Fibroblast of lung (primary cell): ENCODE data around the gene VBP1.
"Not testable (repeated sequence)": the region's sequence is repeated elsewhere in the genome, so short reads cannot be mapped to it uniquely, and the experiment has no call there.

Source experiments
- EZH2 ChIP-seq: IDR thresholded peaks from 2 replicates; pipeline ENCODE4 v1.5.1; 2012; ENCODE audit warnings: low read length, control low read depth, mild to moderate bottlenecking; ENCODE audit errors: missing control alignments
- TF ChIP-seq, protein P1 (sequence below), 2 donors: IDR thresholded peaks in 1 of 2; conservative IDR thresholded peaks in 1 of 2; 1 replicate in 1 of 2; 2 replicates in 1 of 2; pipeline ENCODE4 v1.5.1; 2011 to 2012; ENCODE audit warnings: low read length in 2 of 2, control low read depth in 1 of 2, inconsistent platforms in 1 of 2, low read depth in 1 of 2, mild to moderate bottlenecking in 1 of 2

DNA sequence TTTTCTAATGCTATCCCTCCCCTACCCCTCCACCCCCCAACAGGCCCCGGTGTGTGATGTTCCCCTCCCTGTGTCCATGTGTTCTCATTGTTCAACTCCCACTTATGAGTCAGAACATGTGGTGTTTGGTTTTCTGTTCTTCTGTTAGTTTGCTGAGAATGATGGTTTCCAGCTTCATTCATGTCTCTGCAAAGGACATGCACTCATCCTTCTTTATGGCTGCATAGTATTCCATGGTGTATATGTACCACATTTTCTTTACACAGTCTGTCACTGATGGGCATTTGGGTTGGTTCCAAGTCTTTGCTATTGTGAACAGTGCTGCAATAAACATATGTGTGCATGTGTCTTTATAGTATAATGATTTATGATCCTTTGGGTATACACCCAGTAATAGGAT lies 51.7 kb downstream of the VBP1 start:
- TF ChIP-seq, protein P1, sequence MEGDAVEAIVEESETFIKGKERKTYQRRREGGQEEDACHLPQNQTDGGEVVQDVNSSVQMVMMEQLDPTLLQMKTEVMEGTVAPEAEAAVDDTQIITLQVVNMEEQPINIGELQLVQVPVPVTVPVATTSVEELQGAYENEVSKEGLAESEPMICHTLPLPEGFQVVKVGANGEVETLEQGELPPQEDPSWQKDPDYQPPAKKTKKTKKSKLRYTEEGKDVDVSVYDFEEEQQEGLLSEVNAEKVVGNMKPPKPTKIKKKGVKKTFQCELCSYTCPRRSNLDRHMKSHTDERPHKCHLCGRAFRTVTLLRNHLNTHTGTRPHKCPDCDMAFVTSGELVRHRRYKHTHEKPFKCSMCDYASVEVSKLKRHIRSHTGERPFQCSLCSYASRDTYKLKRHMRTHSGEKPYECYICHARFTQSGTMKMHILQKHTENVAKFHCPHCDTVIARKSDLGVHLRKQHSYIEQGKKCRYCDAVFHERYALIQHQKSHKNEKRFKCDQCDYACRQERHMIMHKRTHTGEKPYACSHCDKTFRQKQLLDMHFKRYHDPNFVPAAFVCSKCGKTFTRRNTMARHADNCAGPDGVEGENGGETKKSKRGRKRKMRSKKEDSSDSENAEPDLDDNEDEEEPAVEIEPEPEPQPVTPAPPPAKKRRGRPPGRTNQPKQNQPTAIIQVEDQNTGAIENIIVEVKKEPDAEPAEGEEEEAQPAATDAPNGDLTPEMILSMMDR (conservative IDR thresholded peaks at IDR 0.05 in 1 of 2, IDR thresholded peaks at IDR 0.05 in 1 of 2; ENCODE audit: low read depth in 1 of 2, low read length in 2 of 2) = not testable (repeated sequence)
- not testable (repeated sequence) for TF ChIP-seq EZH2
